ENCODE results near the gene UTY. TPM values are rescaled to one million over a fixed set of nuclear protein-coding genes. Genes with fewer than 3 reads are reported as not detected.

UTY gene
- total and polyA plus RNA-seq, 9 of the 15 experiments (the other 6 are each of a cell fraction or from before 2014, with no cell fraction given) = 0.09 TPM; not detected in 8

- Histone ChIP-seq H2AFZ (ENCODE audit: low read depth, low read length) (no peak overlapping the region), H3K4me2 (ENCODE audit: insufficient read depth, low read length) (no peak overlapping the region), H3K9ac (ENCODE audit: insufficient read depth in 1 of 2, low read depth in 2 of 2, low read length in 2 of 2) (no peak overlapping the region), H3K27me3 (ENCODE audit: control insufficient read depth in 2 of 2, insufficient read depth in 2 of 2, low read length in 2 of 2) (no peaks in the 10 kb centered on the region), H3K27ac (ENCODE audit: extremely low read depth, low read depth, low read length) (no peak overlapping the region), H3K9me3 (replicated peaks; ENCODE audit: control insufficient read depth, insufficient read depth, low read depth, low read length) (no peaks in the 10 kb centered on the region), H3K4me3 (no peak overlapping the region), H3K9me1 (ENCODE audit: control insufficient read depth, insufficient read depth, low read length) (no peaks in the 10 kb centered on the region), H3K79me2 (ENCODE audit: control insufficient read depth, insufficient read depth, low read length) (no peaks in the 10 kb centered on the region), H4K20me1 (replicated peaks; ENCODE audit: control insufficient read depth, insufficient read depth, low read length) (no peaks in the 10 kb centered on the region), H3K4me1 (replicated peaks in 1 of 2; ENCODE audit: control insufficient read depth in 2 of 2, insufficient read depth in 2 of 2, low read length in 2 of 2) (no peaks in the 10 kb centered on the region), H3K36me3 (ENCODE audit: control insufficient read depth, insufficient read depth, low read length) (no peaks in the 10 kb centered on the region)
- intact Hi-C loops (cut with micrococcal nuclease) (no loop called here), in situ Hi-C loops (cut with MboI) (no loop called here)
- TF ChIP-seq NCOA4 (IDR thresholded peaks at IDR 0.05; ENCODE audit: partially characterized antibody) (no peak), ZNF165 (CRISPR knock-in tag; IDR thresholded peaks at IDR 0.05; ENCODE audit: borderline replicate concordance) (no peak), FOXM1 (IDR thresholded peaks at IDR 0.05; ENCODE audit: low read depth) (no peak), FOXM1 (CRISPR knock-in tag; IDR thresholded peaks at IDR 0.05; ENCODE audit: low read depth) (no peak), HMG20B (CRISPR knock-in tag; IDR thresholded peaks at IDR 0.05) (no peak), SRSF7 (optimal IDR thresholded peaks at IDR 0.05; ENCODE audit: low read depth, low read length) (no peak), ZNF316 (IDR thresholded peaks at IDR 0.05) (no peak), EP400 (IDR thresholded peaks at IDR 0.05) (no peak), RCOR1 (IDR thresholded peaks at IDR 0.05; ENCODE audit: borderline replicate concordance in 1 of 2, low read depth in 2 of 2, low read length in 2 of 2) (no peak), MCM3 (IDR thresholded peaks at IDR 0.05) (no peak), MLX (CRISPR knock-in tag; conservative IDR thresholded peaks at IDR 0.05) (no peak), CEBPG (CRISPR knock-in tag; IDR thresholded peaks at IDR 0.05) (no peak), CEBPG (tag; conservative IDR thresholded peaks at IDR 0.05 in 1 of 2, IDR thresholded peaks at IDR 0.05 in 1 of 2) (no peak), FOXP4 (CRISPR knock-in tag; IDR thresholded peaks at IDR 0.05; ENCODE audit: borderline replicate concordance) (no peak), SP1 (CRISPR knock-in tag; IDR thresholded peaks at IDR 0.05) (no peak), SRF (CRISPR knock-in tag; IDR thresholded peaks at IDR 0.05) (no peak), CBX8 (IDR thresholded peaks at IDR 0.05; ENCODE audit: borderline replicate concordance, extremely low read depth, low read depth, low read length, poor library complexity, severe bottlenecking) (no peak), ZNF212 (CRISPR knock-in tag; IDR thresholded peaks at IDR 0.05) (no peak), HINFP (tag; conservative IDR thresholded peaks at IDR 0.05; ENCODE audit: low read depth) (no peak)
- CTCF ChIA-PET (ENCODE audit: low intra/inter-chr PET ratio) = no interaction called here
- POLR2A ChIA-PET = no interaction called here
- BruUV-seq (replicated peaks) = no TSS peak
- no peak for DNase-seq (ENCODE audit: extremely low read depth in 1 of 4, low spot score in 3 of 4)
- FAIRE-seq = no peak
- ATAC-seq = no peak
Measured at GRCh38 chrY:13370245-13370644, 109.6 kb downstream of the UTY start.
